GM18517 (cell line): ENCODE results near the gene HPD.
"Not testable (repeated sequence)": the region's sequence is repeated elsewhere in the genome, so short reads cannot be mapped to it uniquely, and the experiment has no call there.

ENCODE experiments used
- ATAC-seq: cut with Tn5 transposase; IDR thresholded peaks from one replicate; pipeline ENCODE4 v1.9.1; 2021; ENCODE audit warnings: mild to moderate bottlenecking, moderate library complexity; ENCODE audit not compliant: unreplicated experiment

Gene HPD

DNA sequence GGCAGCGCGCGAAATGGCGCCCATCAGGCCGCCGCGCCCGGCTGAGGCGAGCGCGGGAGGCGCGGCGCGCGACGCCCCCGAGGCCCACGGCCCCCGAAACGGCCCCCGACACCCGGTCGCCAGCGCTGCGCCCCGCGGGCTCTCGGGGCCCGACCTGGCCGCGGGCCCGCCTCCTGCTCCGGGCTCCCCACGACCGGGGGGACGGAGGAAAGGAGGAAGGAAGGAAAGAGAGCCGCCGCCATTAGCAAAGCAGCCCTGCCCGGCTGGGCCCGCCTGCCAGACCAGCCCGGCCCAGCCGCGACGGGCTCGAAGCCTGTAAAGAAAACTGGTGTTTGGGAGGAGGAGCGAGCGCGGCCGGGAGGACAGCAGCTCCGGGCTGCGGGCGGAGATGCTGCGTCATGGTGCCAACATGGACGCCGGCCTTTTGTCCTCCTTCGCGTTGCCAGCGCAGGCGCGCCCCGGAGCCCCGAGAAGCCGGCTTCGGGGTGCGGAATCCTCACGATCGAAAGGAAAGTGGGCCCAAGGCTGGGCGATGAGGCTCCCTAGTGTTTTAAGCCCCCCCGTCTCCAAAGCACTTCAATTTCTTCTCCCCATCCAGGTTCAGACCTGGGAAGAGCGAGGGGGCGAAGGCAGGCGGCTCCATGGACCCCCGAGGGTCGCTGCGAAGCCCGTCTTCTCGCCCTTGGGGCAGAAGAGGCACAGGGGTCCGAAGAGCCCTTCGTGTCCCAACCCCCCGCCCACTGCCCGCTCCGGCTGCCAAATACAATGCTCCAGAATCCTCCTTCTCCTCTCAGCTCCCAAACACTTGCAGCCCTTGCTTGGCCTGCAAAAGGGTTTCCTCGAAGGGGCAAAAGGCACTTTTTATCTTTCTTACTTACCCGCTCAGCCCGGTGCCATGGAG, 57.7 kb downstream of the HPD start:
- no peak for ATAC-seq

GRCh38 chr12:121799842-121800693, 58.6 kb downstream of the HPD start:
- ATAC-seq: no peak

DNA sequence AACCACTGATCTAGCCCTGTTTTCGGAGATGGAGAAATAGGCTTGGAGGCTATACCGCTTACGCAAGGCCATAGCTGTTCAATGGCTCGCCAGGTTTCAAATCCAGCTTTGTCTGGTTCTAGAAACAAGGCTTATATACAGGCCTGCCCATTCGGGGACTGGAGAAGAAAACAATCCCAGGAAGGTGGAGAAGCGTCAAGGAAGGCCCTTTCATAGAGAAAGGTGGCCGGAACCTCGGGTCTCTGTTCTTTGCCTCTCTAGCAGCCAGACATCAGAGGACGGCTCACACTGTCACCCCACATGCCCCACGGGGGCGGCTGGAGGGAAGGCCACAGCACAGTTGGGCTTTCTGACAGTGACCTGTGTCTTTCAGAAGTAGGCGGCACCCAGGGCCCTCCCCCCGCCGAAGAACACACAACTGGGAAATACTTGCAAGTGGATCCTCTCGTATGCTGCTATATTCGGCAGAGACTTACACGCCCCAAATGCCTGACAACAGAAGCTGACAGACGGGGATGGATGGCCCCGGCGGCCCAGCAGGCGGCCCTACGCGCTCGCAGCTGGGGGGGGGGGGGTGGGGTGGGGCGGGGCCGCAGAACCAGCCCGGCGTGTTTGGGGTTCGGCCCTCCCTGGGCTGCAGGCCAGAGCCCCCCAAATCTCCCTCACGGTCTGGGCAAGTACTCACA, 59.4 kb downstream of the HPD start:
- no peak for ATAC-seq

DNA sequence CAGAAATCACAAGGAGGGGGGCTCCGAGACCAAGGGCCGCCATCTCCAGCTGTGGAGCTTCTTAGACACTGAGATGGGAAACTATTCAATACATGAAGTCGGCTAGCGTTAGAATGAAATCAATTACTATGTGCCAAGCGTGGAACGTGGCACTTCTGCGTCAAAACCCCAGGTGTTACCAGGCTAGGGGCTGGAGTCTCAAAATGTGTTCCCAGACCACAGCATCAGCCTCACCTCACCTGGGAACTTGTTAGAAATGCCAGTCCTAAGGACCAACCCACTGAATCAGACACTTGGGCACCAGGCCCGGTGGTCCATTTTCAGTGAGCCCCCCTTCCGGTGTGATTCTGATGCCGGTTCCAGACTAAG, 59.9 kb downstream of the HPD start:
- ATAC-seq: no peak

GRCh38 chr12:121797937-121798786, 60.5 kb downstream of the HPD start:
- no peak for ATAC-seq

- no peak for ATAC-seq
These were observed 61.6 kb downstream of the HPD start for GRCh38 chr12:121796855-121797751.

DNA sequence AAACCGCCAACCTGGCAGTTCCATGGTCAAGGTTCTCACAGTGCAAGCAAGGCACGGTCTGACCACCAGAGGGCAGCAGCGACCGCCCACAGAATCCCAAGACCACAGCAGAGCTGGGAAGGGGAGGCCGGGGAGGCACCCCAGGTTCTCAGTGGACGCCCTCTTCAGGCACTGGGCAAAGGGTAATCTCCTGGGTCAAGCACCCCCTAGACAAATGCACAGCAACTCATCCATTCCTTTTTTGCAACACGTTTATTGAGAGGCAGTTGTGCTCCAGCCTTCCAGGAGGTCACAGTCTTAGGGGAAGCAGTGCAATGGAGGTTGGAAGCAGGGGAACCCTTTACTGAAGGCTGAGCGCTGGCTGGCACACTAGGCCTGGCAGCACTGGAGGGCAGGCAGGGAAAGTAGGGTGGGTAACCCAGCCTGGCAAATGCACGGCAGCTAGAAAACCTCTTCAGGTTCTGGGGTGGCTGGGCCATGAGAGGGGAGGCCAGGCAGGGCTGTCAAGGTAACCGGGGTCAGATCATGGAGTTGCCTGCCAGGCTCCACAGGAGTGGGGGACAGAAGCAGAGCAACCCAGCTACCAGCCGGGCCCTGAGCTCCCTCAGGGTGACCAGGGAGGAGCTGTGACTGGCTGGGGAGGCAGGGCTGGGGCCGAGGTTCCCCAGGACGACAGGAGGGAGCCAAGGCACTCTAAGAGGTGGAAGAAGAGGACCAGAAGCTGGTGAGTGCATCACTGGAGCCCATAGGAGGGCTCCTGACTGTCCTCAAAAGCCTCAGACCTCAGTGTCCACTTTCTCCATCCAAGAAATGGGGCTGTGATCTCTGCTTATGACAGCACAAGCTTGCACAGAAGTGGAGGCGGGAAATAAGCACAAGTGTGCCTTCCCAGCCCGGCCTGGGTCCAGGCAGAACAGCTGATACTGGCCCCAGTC, 63.4 kb downstream of the HPD start:
- no peak for ATAC-seq

DNA sequence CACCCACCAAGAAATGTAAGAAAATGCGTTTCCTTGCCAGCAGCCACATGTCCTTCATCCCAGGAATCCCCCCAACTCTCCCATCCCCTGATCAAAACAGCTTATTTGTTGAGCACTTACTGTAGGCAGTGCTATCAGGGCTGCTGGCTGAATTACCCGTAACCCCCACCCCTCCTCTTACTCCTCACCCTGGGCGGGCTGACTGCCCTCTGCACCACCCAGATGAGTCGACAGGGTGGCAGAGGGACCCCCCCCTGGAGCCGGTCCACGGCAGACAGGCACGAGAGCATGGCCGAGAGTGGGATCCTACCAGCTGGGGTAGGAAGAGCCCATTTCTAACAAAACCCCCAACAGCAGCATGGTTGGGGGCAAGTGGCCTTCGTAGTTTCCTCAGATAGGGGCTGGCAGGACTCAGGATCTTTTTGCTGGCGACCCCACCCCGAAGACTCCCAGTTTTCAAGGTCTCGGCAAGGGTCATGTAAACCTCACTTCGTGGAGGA, 64.1 kb downstream of the HPD start:
- ATAC-seq: peak; percentile 1

- peak; percentile 39 for ATAC-seq
These were observed 64.7 kb downstream of the HPD start for GRCh38 chr12:121793838-121794533.

DNA sequence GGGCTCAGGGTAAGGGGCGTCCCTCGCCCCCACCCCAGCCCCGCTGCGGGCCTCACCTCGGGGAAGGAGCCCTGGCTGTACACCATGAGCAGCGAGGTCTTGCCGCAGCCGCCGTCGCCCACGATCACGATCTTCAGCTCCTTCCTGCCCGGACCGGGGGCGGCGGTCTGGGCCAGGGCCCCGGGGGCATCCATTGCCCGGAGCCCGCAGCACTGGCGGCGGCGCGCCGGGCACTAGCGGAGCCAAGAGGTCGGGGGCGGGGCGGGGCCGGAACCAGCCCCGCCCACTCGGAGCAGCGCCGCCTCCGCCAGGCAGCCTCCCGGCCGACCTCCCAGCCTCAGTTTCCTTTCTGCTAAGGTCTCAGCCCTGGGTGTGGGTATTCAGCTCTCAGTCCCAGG, 65.2 kb downstream of the HPD start, which contains the start of gene RHOF:
RHOF (minus strand) TSS at position 249 of the 398 bp plus-strand sequence; CDS start at position 194, 55 bp downstream.
- ATAC-seq: peak; percentile 6

DNA sequence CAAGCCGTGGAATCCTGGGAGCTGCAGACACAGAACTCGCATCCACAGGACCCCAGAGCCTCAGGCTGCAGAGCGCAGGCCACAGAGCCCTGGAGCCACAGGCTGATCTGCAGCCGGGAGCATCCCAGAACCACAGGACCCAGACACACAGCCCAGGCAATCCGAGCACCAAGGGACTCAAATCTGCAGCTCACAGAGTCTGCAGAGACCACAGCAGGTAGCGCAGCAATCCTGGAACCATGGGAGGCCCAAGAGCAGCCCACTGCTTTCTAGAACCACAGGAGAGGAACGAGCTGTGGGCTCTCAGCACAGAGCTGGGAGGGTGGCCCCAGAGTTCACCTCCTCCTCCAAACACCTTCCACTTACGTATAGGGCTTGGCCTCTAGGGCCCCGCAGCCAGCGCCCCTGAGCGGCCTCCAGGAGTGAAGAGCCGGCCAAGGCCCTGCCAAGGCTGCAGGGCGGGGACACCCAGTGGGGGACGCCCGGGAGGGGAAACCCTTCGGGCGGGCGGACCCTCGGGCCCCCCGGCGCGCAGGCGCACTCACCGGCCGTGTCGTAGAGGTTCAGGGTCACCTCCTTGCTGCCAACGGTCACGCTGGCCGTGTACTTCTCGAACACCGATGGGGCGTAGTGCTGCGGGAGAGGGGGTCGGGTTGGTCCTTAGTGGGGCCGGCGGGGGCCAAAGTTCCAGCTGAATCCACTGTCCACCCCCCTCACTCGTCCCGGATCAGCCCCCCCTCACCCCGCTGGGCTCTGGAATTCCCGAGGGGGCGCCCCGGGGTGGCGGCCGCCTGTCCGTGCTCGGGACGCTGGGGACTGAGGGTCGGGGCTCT, 65.8 kb downstream of the HPD start:
- no peak for ATAC-seq

DNA sequence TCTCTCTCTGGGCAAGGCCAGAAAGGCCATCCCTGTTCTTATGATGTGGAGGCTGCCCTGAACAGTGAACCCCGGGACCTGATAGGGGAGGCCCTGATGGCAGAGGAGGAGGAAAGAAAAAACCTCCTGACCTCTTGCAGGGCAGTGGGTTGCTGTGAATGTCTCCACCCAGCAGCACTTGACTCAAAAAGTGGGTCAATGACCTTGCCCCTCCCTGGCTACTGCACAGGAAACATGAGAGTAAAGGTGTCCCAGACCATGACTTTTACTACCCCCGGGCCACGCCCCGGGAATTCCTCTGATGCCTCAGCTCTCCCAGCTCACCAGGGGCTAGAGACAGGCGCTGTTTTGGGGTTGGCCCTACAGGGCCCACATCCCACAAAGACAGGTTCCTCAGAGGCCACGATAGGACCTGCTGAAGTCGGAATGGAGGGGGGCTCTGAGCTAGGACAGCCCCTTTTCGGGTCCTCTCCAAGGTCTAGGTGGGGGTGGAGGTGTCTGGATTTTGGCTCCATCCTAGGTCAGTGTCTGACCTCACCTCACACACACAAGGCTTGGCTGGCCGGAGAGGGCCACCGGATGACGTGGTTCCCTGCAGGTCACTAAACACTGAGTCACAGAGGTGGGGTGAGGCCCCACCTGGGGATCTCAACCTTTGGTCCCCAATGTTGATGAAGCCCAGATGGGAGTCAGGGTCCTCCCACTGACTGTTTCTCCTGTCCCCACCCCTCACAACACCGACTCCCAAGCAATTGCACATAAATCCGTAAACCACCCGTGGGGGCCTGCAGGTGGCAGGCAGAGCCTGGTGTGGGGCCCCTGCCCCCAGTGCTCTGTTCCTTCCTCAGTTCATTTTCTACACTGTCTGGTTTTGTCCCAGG, 66.7 kb downstream of the HPD start:
- ATAC-seq: no peak

- not testable (repeated sequence) for ATAC-seq
These were observed 67.9 kb downstream of the HPD start for GRCh38 chr12:121790785-121791184.

DNA sequence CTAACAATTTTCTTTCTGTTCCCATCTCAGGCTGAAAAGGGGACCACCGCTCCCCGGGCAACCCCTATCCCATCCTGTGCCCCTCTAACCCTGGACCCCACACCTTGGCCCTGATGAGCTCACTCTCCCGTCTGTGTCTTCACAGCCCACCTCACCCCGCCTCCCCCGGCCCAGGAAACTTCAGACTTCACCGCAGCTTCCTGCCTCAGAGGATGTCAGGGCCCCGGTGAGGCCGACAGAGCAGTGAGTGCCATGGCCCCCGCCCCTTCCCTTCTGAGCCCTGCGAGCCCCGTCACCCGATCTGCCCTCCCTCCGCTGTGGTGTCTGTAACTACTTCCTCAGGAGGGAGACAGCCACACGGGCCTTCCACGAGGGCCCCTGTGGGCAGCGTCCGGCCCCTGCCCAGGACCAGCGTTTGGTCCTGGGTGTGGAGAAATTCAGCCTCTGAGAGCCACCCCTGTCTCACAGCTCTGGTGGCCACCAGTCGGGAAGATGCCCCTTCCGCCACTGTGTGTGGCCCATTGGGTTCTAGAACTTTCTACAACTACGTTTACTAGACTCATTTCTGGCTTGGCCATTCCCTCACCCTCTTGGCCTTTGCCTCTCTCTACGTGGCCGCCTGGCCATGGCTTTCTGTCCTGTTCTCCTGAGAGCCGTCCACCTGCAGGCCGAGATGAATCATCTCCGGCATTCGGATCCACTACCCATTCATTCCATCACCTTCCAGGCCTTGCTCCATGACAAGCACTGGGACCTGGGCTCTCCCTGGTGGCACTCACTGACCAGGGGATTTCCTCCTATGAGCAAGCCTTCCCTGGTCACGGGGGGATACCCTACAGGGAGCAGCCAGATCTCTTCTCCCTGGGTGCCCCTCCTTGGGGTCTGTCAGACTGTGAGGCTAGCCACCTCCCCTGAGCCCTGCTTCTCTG, 68.6 kb downstream of the HPD start:
- ATAC-seq: peak; percentile 31
